ENCODE measurements around the gene ABHD3.
"Not testable (repeated sequence)": the region's sequence is repeated elsewhere in the genome, so short reads cannot be mapped to it uniquely, and the experiment has no call there.

The ABHD3 gene

GRCh38 chr18:21682371-21683051 lies 22.1 kb downstream of the ABHD3 start:
- Mint-ChIP-seq H3K36me3 (no peaks in the 10 kb centered on the region), H3K4me1 (peaks cover 27% of the 10 kb centered on the region), H3K27me3 (no peaks in the 10 kb centered on the region), H3K27ac (no peak overlapping the region), H3K9me3 (no peaks in the 10 kb centered on the region), H3K4me3 (no peak overlapping the region)
- ATAC-seq = peak; percentile 32

DNA sequence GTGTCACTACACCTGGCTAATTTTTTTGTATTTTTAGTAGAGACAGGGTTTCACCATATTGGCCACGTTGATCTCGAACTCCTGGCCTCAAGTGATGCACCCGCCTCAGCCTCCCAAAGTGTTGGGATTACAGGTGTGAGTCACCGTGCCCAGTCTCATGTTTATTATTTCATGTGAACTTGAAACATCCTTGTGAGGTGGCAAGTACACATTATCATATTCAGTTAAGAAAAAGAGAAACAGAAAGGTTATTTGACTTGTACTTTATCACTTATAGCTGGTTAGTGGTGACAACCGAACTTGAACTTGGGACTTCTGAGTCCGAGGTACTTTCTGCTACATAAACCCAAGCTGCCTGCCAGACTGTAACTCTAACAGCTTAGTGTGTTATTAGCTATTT lies 24.4 kb downstream of the ABHD3 start:
- Mint-ChIP-seq H3K4me1 (peaks cover 8% of the 10 kb centered on the region), H3K27ac (no peak overlapping the region)

GRCh38 chr18:21678859-21679258 lies 25.7 kb downstream of the ABHD3 start:
- H3K36me3 Mint-ChIP-seq = no peaks in the 10 kb centered on the region
- no peaks in the 10 kb centered on the region for H3K27me3 Mint-ChIP-seq
- no peak overlapping the region for H3K4me3 Mint-ChIP-seq

More for the DNA sequence above, 24.4 kb downstream of the ABHD3 start:
- no peak overlapping the region for H3K4me3 Mint-ChIP-seq
- no peaks in the 10 kb centered on the region for H3K36me3 Mint-ChIP-seq
- H3K27me3 Mint-ChIP-seq = no peaks in the 10 kb centered on the region
- no peak for ATAC-seq
- H3K9me3 Mint-ChIP-seq = no peaks in the 10 kb centered on the region

DNA sequence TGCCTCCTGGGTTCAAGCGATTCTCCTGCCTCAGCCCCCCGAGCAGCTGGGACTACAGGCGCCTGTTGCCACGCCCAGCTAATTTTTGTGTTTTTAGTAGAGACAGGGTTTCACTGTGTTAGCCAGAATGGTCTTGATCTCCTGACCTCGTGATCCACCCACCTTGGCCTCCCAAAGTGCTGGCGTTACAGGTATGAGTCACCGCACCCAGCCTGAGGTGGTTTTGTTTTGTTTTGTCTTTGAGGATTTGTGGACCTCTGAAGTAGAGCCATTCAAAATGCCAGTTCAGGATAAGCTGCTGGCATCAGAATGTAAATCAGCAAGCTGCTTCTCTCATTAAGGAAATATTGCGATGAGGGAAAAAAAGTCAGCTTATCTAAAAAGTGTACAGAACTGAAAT lies 29.2 kb downstream of the ABHD3 start:
- H3K9me3 Mint-ChIP-seq, H3K36me3 Mint-ChIP-seq, H3K4me3 Mint-ChIP-seq, H3K27ac Mint-ChIP-seq, H3K27me3 Mint-ChIP-seq, ATAC-seq, H3K4me1 Mint-ChIP-seq: not testable (repeated sequence)

More at GRCh38 chr18:21678859-21679258, 25.7 kb downstream of the ABHD3 start:
- Mint-ChIP-seq H3K27ac (no peak overlapping the region), H3K4me1 (no peaks in the 10 kb centered on the region), H3K9me3 (no peaks in the 10 kb centered on the region)
- ATAC-seq = no peak

DNA sequence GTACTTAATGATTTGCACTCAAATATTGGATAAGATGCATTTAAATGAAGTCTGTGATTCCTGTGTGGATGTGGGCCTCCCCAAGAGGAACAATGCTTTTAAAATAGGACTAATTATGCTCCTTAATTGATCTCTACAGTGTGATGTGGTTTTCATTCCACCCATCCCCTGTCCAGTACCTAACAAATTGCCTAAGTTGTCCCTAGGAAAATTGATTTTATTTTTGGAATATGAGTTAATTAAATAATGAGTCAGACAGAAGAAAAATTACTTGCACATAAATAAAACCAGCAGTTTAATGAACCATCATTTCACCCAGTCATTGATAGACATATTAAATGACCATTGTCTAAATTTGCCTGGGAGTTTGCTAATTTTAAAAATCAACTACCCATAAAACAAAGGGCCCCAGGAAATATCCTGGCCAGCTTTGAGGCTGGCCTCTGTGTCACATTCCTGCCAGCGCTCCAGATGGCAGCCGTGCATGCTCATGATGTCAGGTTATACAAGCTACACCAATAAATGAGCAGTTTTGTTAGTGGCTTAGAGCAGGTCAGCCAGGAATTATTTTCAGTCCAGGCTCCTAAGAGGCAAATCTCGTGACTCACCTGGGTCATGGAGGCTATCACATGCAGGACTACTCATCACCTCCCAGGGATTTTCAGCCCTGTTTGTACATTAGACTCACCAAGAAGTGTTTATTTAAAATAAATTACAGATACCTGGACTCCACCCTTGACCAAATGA lies 31.9 kb downstream of the ABHD3 start:
- Mint-ChIP-seq H3K27me3 (no peaks in the 10 kb centered on the region), H3K27ac (no peak overlapping the region), H3K36me3 (no peaks in the 10 kb centered on the region), H3K4me1 (no peaks in the 10 kb centered on the region), H3K4me3 (no peak overlapping the region), H3K9me3 (no peaks in the 10 kb centered on the region)
- ATAC-seq = no peak

DNA sequence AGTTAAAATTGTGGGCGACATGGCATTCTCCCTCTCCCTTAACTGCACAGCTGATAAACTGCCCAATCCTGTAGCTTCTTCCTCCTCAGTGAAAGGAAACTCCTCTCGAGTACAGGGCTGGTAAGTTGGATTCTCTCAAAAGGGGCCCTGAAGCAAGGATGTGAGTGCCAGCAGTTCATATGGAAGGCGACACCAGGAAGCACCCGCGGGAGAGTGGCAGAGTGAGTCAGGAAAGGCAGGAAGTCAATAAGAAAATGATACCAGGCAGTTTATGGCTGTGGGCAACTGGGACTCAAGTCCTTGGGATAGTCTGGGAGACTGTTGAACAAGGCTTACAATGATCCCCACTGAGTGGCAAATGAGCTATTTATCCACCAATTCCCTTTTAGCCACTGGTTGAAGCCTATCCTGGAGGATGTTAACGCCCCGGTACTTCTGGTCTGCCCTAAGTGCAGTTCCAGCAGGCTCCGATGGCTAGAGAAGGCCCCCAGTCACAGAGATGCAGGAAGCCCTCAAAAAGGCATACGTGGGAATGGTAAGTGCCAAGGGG lies 34.8 kb downstream of the ABHD3 start:
- no peak overlapping the region for H3K27ac Mint-ChIP-seq
- H3K4me1 Mint-ChIP-seq = no peaks in the 10 kb centered on the region
- H3K9me3 Mint-ChIP-seq = no peaks in the 10 kb centered on the region
- H3K27me3 Mint-ChIP-seq = no peaks in the 10 kb centered on the region
- ATAC-seq = no peak
- no peaks in the 10 kb centered on the region for H3K36me3 Mint-ChIP-seq
- no peak overlapping the region for H3K4me3 Mint-ChIP-seq

- H3K36me3 Mint-ChIP-seq = peaks cover 12% of the 10 kb centered on the region
- ATAC-seq = no peak
- no peaks in the 10 kb centered on the region for H3K9me3 Mint-ChIP-seq
- no peaks in the 10 kb centered on the region for H3K4me1 Mint-ChIP-seq
- H3K4me3 Mint-ChIP-seq = no peak overlapping the region
- no peak overlapping the region for H3K27ac Mint-ChIP-seq
- no peaks in the 10 kb centered on the region for H3K27me3 Mint-ChIP-seq
Observed at GRCh38 chr18:21664069-21664468, 40.5 kb downstream of the ABHD3 start.

GRCh38 chr18:21663578-21663977 lies 41.0 kb downstream of the ABHD3 start:
- Mint-ChIP-seq H3K27ac (no peak overlapping the region), H3K4me3 (no peak overlapping the region)
- ATAC-seq = no peak

DNA sequence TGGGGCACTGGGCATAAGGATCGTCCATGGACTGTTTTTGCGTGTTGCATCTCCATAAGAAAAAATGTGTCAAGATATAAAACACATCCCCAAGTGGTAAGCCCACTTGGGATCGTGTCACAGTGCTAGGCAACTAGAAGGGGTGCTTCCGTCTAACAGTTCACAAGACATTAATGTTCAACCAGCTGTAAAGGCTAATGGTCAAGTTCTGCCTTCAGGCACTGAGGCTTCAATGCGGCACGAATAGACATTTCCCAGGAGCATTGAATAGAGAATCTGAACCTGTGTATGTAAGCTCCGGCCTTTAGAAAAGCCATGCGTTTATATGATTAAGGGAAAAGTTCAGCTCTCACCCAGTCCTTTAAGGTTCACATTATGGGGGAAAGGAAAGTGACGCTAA lies 42.0 kb downstream of the ABHD3 start:
- no peaks in the 10 kb centered on the region for H3K27me3 Mint-ChIP-seq
- H3K27ac Mint-ChIP-seq = no peak overlapping the region
- peaks cover 12% of the 10 kb centered on the region for H3K36me3 Mint-ChIP-seq
- no peaks in the 10 kb centered on the region for H3K9me3 Mint-ChIP-seq
- H3K4me1 Mint-ChIP-seq = no peaks in the 10 kb centered on the region
- no peak for ATAC-seq
- no peak overlapping the region for H3K4me3 Mint-ChIP-seq

More at GRCh38 chr18:21663578-21663977, 41.0 kb downstream of the ABHD3 start:
- H3K27me3 Mint-ChIP-seq = no peaks in the 10 kb centered on the region
- peaks cover 12% of the 10 kb centered on the region for H3K36me3 Mint-ChIP-seq
- H3K9me3 Mint-ChIP-seq = no peaks in the 10 kb centered on the region
- H3K4me1 Mint-ChIP-seq = no peaks in the 10 kb centered on the region

- H3K9me3 Mint-ChIP-seq = no peaks in the 10 kb centered on the region
- no peak overlapping the region for H3K4me3 Mint-ChIP-seq
- no peak overlapping the region for H3K27ac Mint-ChIP-seq
- no peaks in the 10 kb centered on the region for H3K4me1 Mint-ChIP-seq
- H3K36me3 Mint-ChIP-seq = peaks cover 17% of the 10 kb centered on the region
- peak; percentile 36 for ATAC-seq
- H3K27me3 Mint-ChIP-seq = no peaks in the 10 kb centered on the region
Observed at GRCh38 chr18:21660078-21660477, 44.5 kb downstream of the ABHD3 start.

GRCh38 chr18:21656402-21656801 lies 48.2 kb downstream of the ABHD3 start:
- Mint-ChIP-seq H3K27ac (no peak overlapping the region), H3K27me3 (no peaks in the 10 kb centered on the region), H3K36me3 (peaks cover 30% of the 10 kb centered on the region), H3K9me3 (peaks cover 4% of the 10 kb centered on the region), H3K4me3 (no peak overlapping the region), H3K4me1 (no peaks in the 10 kb centered on the region)
- ATAC-seq = no peak

- H3K36me3 Mint-ChIP-seq = peaks cover 31% of the 10 kb centered on the region
- H3K27ac Mint-ChIP-seq = no peak overlapping the region
- no peaks in the 10 kb centered on the region for H3K27me3 Mint-ChIP-seq
- H3K9me3 Mint-ChIP-seq = peaks cover 4% of the 10 kb centered on the region
- no peak overlapping the region for H3K4me3 Mint-ChIP-seq
- no peaks in the 10 kb centered on the region for H3K4me1 Mint-ChIP-seq
- ATAC-seq = no peak
Observed at GRCh38 chr18:21653361-21653760, 51.2 kb downstream of the ABHD3 start.

GRCh38 chr18:21652073-21652472 lies 52.5 kb downstream of the ABHD3 start:
- no peaks in the 10 kb centered on the region for H3K4me1 Mint-ChIP-seq
- ATAC-seq = no peak

GRCh38 chr18:21650311-21650710 lies 54.3 kb downstream of the ABHD3 start:
- Mint-ChIP-seq H3K27ac (no peak overlapping the region), H3K4me3 (no peak overlapping the region), H3K9me3 (peaks cover 4% of the 10 kb centered on the region), H3K4me1 (no peaks in the 10 kb centered on the region), H3K27me3 (no peaks in the 10 kb centered on the region), H3K36me3 (peaks cover 26% of the 10 kb centered on the region)
- no peak for ATAC-seq

More at GRCh38 chr18:21652073-21652472, 52.5 kb downstream of the ABHD3 start:
- Mint-ChIP-seq H3K9me3 (peaks cover 4% of the 10 kb centered on the region), H3K36me3 (peaks cover 31% of the 10 kb centered on the region), H3K27me3 (no peaks in the 10 kb centered on the region), H3K4me3 (no peak overlapping the region), H3K27ac (no peak overlapping the region)

- H3K27ac Mint-ChIP-seq, H3K27me3 Mint-ChIP-seq, H3K4me3 Mint-ChIP-seq, ATAC-seq, H3K36me3 Mint-ChIP-seq, H3K9me3 Mint-ChIP-seq: not testable (repeated sequence)
- peaks cover 19% of the 10 kb centered on the region for H3K4me1 Mint-ChIP-seq
Observed at GRCh38 chr18:21640375-21640774, 64.2 kb downstream of the ABHD3 start.

- H3K4me1 Mint-ChIP-seq = peaks cover 19% of the 10 kb centered on the region
- peak overlapping the region; percentile 65 for H3K27ac Mint-ChIP-seq
Observed at GRCh38 chr18:21638822-21639221, 65.8 kb downstream of the ABHD3 start.

More at GRCh38 chr18:21638822-21639221, 65.8 kb downstream of the ABHD3 start:
- no peak overlapping the region for H3K4me3 Mint-ChIP-seq
- no peak for ATAC-seq
- H3K9me3 Mint-ChIP-seq = no peaks in the 10 kb centered on the region
- peaks cover 15% of the 10 kb centered on the region for H3K36me3 Mint-ChIP-seq
- H3K27me3 Mint-ChIP-seq = no peaks in the 10 kb centered on the region
